ENCODE results near the gene GRIN2A. TPM values are rescaled to one million over a fixed set of nuclear protein-coding genes. Genes with fewer than 3 reads are reported as not detected.

The GRIN2A gene
- total RNA-seq, 4 donors from 2014 or later: 0.13 to 1.2 (median 0.30) TPM

DNA sequence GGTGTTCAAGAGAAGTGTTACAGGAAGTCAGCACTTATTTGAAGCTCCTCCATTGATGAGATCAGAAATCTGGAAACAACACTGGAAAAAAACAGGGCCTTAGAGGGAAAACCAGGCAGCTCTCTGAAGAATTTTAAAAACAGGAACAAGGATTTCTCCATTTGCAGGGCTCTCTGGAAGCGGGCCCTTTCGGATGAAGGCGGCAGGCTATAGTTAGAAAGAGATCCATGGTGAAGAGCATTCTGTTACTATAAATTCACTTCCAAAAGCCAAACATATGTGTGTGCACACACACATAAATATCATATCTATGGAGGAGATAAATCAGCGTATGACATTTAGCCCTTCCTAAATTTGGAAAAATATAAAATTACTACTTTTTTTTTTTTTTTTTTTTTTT lies 42.6 kb upstream of the GRIN2A start:
- TF ChIP-seq, protein P1, sequence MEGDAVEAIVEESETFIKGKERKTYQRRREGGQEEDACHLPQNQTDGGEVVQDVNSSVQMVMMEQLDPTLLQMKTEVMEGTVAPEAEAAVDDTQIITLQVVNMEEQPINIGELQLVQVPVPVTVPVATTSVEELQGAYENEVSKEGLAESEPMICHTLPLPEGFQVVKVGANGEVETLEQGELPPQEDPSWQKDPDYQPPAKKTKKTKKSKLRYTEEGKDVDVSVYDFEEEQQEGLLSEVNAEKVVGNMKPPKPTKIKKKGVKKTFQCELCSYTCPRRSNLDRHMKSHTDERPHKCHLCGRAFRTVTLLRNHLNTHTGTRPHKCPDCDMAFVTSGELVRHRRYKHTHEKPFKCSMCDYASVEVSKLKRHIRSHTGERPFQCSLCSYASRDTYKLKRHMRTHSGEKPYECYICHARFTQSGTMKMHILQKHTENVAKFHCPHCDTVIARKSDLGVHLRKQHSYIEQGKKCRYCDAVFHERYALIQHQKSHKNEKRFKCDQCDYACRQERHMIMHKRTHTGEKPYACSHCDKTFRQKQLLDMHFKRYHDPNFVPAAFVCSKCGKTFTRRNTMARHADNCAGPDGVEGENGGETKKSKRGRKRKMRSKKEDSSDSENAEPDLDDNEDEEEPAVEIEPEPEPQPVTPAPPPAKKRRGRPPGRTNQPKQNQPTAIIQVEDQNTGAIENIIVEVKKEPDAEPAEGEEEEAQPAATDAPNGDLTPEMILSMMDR (IDR thresholded peaks at IDR 0.05): no peak
- ATAC-seq (ENCODE audit: low FRiP score) (no peak), DNase-seq (ENCODE audit: low spot score) (no peak)

DNA sequence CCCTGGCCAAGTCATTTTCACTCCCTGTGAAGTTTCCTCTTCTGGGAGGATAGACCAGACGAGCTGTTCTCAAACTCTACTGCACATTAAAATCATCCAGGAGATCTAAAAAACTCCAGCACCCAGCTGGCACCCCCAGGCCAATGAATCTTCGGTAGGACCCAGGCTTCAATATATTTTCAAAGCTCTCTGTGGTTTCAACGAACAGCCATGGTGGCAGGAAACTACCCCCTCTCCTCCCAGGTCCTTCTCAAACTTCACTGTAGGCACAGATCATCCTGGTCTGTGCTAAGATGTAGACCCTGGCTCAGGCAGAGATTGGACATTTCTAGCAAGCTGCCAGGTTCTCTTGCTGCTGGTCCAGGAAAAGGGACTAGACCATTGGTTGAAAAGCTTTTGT lies 38.7 kb upstream of the GRIN2A start:
- ATAC-seq (ENCODE audit: low FRiP score) (no peak), DNase-seq (ENCODE audit: low spot score) (no peak)
- TF ChIP-seq, protein P1 (IDR thresholded peaks at IDR 0.05): no peak

- no peak for DNase-seq (ENCODE audit: low spot score)
- ATAC-seq (ENCODE audit: low FRiP score): no peak
These were observed 37.5 kb upstream of the GRIN2A start for GRCh38 chr16:10219742-10220141.

GRCh38 chr16:10218490-10219206 lies 36.4 kb upstream of the GRIN2A start:
- TF ChIP-seq, protein P1 (IDR thresholded peaks at IDR 0.05): no peak
- ATAC-seq (ENCODE audit: low FRiP score) (no peak), DNase-seq (ENCODE audit: low spot score) (no peak)

More at GRCh38 chr16:10219742-10220141, 37.5 kb upstream of the GRIN2A start:
- TF ChIP-seq, protein P1 (IDR thresholded peaks at IDR 0.05): no peak

DNA sequence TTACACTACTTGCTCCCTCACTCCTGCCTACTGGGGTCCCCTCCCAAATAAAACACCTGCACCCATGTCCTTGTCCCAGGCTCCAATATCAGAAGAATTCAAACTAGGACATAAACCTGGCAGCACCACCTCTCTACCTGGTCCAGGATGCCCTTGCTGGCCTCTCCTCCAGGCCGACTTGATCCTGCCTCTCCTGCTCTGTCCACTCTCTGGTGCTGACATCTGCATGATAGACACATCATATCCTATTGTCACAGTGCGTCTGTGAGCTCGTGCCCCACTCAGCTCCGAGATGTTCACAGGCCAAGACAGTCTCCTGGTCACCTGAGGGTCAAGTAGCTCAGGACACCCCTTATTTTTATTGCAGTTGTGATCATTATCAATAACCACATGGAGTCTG lies 31.5 kb upstream of the GRIN2A start:
- ATAC-seq (ENCODE audit: low FRiP score): no peak
- TF ChIP-seq, protein P1 (IDR thresholded peaks at IDR 0.05): no peak
- no peak for DNase-seq (ENCODE audit: low spot score)

- TF ChIP-seq, protein P1 (IDR thresholded peaks at IDR 0.05): no peak
- no peak for ATAC-seq (ENCODE audit: low FRiP score)
- no peak for DNase-seq (ENCODE audit: low spot score)
These were observed 28.7 kb upstream of the GRIN2A start for GRCh38 chr16:10210944-10211343.

- DNase-seq (ENCODE audit: low spot score) (no peak), ATAC-seq (ENCODE audit: low FRiP score) (no peak)
- TF ChIP-seq, protein P1 (IDR thresholded peaks at IDR 0.05): no peak
These were observed 24.6 kb upstream of the GRIN2A start for GRCh38 chr16:10206865-10207264.

All from omental fat pad (tissue), 4 donors.